Nephron progenitor cell (in vitro differentiated cells): ENCODE measurements around the gene DHCR7.

Experiments used
- DNase-seq: peaks from one replicate; pipeline ENCODE4 v3.0.0; 2021
- H3K27ac Mint-ChIP-seq: 2 replicates; pipeline ENCODE4 v1.8.0; 2021; ENCODE audit warnings: mild to moderate bottlenecking, moderate library complexity, mixed read lengths
- H3K27me3 Mint-ChIP-seq: 2 replicates; pipeline ENCODE4 v1.8.0; 2021; ENCODE audit warnings: mild to moderate bottlenecking, low read depth, mixed read lengths; ENCODE audit not compliant: poor library complexity
- H3K36me3 Mint-ChIP-seq: 2 replicates; pipeline ENCODE4 v1.8.0; 2021; ENCODE audit warnings: low read depth, mixed read lengths
- H3K4me1 Mint-ChIP-seq: 2 replicates; pipeline ENCODE4 v1.8.0; 2021; ENCODE audit warnings: mixed read lengths
- H3K4me3 Mint-ChIP-seq: 2 replicates; pipeline ENCODE4 v1.8.0; 2021; ENCODE audit warnings: mild to moderate bottlenecking, moderate library complexity, mixed read lengths
- H3K9me3 Mint-ChIP-seq: 2 replicates; pipeline ENCODE4 v1.8.0; 2021; ENCODE audit warnings: mild to moderate bottlenecking, moderate library complexity, mixed read lengths
- TF ChIP-seq, protein P1 (sequence below): fragments of 200-600 bp; sonication (generic); IDR thresholded peaks from 2 replicates; pipeline ENCODE4 v1.5.0; 2021; ENCODE audit warnings: antibody characterized with exemption

Gene DHCR7

DNA sequence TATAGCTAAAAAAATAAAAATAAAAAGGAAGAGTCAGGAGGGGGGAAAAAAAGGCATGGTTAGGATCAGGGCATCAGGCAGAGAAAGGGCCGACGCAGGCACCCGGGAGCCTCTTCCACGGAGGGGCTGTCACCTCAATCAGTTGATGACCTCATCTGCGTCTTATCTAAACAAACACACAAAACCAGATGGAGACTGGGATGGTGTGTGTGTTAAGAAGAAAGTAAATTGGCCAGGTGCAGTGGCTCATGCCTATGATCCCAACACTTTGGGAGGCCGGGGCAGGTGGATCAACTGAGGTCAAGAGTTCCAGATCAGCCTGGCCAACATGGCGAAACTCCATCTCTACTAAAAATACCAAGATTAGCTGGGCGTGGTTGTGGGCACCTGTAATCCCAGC is 63.6 kb downstream of the DHCR7 start:
- H3K4me3 Mint-ChIP-seq = no peak overlapping the region
- DNase-seq = no peak
- H3K9me3 Mint-ChIP-seq = peaks cover 45% of the 10 kb centered on the region
- peaks cover 47% of the 10 kb centered on the region for H3K27me3 Mint-ChIP-seq
- no peaks in the 10 kb centered on the region for H3K36me3 Mint-ChIP-seq
- no peaks in the 10 kb centered on the region for H3K4me1 Mint-ChIP-seq
- TF ChIP-seq, protein P1, sequence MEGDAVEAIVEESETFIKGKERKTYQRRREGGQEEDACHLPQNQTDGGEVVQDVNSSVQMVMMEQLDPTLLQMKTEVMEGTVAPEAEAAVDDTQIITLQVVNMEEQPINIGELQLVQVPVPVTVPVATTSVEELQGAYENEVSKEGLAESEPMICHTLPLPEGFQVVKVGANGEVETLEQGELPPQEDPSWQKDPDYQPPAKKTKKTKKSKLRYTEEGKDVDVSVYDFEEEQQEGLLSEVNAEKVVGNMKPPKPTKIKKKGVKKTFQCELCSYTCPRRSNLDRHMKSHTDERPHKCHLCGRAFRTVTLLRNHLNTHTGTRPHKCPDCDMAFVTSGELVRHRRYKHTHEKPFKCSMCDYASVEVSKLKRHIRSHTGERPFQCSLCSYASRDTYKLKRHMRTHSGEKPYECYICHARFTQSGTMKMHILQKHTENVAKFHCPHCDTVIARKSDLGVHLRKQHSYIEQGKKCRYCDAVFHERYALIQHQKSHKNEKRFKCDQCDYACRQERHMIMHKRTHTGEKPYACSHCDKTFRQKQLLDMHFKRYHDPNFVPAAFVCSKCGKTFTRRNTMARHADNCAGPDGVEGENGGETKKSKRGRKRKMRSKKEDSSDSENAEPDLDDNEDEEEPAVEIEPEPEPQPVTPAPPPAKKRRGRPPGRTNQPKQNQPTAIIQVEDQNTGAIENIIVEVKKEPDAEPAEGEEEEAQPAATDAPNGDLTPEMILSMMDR = no peak
- H3K27ac Mint-ChIP-seq = no peak overlapping the region
